ENCODE measurements around the gene LINGO3.

The LINGO3 gene

GRCh38 chr19:2339644-2340310 lies 31.8 kb upstream of the LINGO3 start:
- DNase-seq (ENCODE audit: low read depth) = no peak

DNA sequence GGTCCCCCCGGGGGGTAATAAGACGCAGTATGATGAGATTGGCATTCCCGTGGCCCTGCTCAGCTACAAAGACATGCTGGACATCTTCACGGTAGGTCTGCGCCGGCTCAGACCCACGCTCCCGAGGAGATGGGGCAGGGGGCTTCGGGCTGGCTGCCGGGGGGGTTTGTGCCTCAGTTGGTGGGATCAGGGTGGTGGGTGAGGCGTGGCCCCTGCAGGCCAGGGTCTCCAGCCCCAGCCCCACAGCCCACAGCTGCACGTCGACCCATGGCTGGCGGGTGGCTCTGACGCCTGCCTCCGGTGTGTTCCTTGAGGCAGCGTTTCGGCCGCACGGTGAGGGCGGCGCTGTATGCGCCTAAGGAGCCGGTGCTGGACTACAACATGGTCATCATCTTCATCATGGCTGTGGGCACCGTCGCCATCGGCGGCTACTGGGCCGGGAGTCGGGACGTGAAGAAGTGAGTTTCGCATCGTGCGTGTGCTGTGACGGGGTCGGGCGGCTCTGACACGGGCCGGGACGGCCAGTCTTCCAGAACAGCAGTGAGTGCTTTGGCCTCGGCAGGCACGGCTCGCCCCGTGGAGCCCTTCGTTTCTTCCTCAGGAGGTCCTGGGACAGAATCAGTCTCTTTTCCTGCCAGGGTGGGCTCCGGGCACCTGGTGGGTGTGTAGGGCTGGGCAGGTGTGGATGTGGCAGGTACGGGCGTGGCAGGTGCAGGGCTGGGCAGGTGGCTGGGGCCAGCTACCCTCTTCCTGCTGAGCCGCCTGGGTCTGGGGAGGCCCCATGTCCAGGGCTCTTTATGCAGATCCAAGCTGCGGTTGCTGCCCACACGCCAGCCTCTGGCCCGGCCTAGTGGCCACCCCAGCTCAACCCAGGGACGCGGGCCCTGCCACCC lies 31.0 kb upstream of the LINGO3 start:
- no peak for DNase-seq (ENCODE audit: low read depth)

DNA sequence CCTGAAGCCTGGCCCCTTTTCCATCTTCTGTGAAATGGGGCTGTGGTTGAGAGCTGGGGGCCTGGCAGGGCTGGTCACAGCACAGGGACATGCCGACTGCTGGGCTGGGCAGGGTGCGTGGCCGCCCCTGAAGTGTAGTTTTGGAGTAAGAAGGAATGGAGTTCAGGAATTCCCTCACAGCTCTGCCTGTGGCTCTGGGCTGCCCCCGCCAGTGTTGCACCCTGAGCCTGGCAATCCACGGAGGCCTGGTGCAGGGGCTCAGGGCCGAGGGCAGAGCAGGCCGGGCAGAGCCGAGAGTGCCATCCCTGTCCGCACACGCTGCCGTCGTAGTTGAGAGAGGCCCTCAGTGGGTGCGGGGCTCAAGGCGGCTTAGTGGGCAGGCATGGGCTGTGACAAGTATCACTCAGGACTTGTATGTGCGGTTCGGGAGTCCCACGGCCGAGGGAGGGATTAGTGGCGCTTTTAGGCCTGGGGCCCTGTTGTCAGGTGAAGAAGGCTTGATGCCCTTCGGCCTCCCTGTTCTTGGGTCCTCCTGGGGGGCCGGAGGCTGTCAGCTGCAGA lies 30.2 kb upstream of the LINGO3 start:
- no peak for DNase-seq (ENCODE audit: low read depth)

- no peak for DNase-seq (ENCODE audit: low read depth)
Measured at GRCh38 chr19:2337329-2337707, 29.4 kb upstream of the LINGO3 start.

GRCh38 chr19:2336528-2337328 lies 28.8 kb upstream of the LINGO3 start:
- no peak for DNase-seq (ENCODE audit: low read depth)

- no peak for DNase-seq (ENCODE audit: low read depth)
Measured at GRCh38 chr19:2335848-2336247, 27.9 kb upstream of the LINGO3 start.

GRCh38 chr19:2334986-2335846 lies 27.3 kb upstream of the LINGO3 start:
- no peak for DNase-seq (ENCODE audit: low read depth)

GRCh38 chr19:2334426-2334825 lies 26.5 kb upstream of the LINGO3 start:
- no peak for DNase-seq (ENCODE audit: low read depth)

- no peak for DNase-seq (ENCODE audit: low read depth)
Measured at GRCh38 chr19:2333807-2334211, 25.9 kb upstream of the LINGO3 start.

GRCh38 chr19:2333027-2333806 lies 25.3 kb upstream of the LINGO3 start:
- no peak for DNase-seq (ENCODE audit: low read depth)

- DNase-seq (ENCODE audit: low read depth) = no peak
Measured at GRCh38 chr19:2332341-2333026, 24.5 kb upstream of the LINGO3 start.

DNA sequence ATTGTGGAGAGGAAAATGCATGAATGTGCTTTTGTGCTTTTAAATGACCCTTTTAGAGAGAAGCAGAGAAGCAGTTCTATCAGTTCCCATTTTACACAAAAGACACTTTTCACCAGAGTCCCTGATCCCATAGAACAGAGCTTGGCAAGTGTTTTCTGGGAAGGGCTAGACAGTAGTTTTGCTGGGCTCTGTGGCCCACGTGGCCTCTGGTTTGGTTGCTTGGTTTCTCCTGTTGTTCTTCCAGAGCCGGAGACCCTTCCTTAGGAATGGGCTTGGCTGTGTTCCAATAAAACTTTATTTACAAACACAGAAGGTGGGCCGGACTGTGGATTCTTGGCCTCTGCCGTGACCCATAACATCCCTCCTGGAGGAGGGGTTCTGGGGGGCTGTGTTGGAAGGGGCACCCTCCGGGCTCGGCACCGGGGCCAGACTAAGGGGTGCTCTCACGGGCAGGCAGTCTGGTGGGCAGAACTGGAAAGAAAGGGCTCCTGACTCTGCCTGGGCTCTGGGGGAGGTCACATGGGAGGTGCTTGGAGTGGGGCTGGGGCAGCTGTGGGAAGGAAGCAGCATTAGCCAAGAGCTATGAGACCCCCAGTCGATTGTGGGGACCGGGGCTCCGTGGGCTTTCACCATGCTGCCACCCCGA lies 23.8 kb upstream of the LINGO3 start:
- no peak for DNase-seq (ENCODE audit: low read depth)

DNA sequence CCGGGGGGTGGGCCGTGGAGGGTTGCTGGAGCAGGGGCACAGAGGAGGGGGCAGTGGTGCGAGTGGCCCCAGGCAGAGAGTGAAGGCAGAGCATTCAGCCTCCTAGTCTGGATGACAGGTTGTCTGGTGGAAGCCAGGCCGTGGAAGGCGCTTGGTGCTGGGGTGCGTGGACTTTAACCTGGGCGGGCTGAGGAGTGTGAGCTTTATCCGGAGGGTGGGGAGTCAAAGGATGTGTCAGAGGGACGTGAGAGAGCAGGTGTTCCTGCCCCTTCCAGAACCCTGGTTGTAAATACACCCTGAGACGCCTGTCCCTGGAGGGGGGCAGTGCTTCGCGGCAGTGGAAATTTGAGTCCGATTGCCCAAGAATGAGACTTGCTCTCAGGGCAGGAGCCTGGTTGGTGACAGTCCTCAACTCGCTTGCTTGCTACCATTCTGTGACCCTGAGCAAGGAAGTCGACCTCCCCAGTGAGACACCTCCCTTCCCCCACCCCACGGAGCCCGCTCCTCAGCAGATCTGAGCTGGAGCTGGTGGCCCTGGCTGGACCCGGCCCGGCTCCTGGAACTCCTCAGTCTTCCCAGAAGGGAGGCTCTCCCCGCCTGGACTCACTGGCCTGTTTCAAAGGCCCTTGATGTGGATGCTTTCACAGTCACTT lies 22.8 kb upstream of the LINGO3 start:
- no peak for DNase-seq (ENCODE audit: low read depth)

- DNase-seq (ENCODE audit: low read depth) = no peak
Measured at GRCh38 chr19:2330255-2330631, 22.3 kb upstream of the LINGO3 start.

GRCh38 chr19:2329501-2329916 lies 21.6 kb upstream of the LINGO3 start:
- DNase-seq (ENCODE audit: low read depth) = no peak

DNA sequence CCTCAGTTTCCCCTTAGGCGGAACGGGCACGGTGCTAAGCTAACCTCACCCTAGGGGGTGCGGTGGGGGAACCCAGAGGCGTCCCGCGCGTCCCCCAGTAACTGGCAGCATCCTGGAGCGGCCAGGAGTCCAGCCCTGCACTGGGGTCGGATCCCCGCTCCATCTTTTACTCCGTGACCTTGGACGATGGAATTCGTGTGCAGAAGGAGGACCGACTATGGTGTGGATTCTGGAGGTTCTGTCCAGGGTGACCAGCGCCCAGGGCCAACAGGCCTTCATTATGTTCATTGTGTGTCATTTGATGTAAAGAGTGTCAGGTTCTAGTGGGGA lies 21.2 kb upstream of the LINGO3 start:
- no peak for DNase-seq (ENCODE audit: low read depth)

GRCh38 chr19:2328401-2329148 lies 20.6 kb upstream of the LINGO3 start, which contains the start of the genes LSM7 and SPPL2B:
LSM7 (minus strand) TSS chr19:2328586; CDS start chr19:2328566, 20 bp downstream.
SPPL2B (plus strand) TSS chr19:2328684; CDS start chr19:2328710, 26 bp downstream.
- peak; percentile 90 for DNase-seq (ENCODE audit: low read depth)

- peak; percentile 62 for DNase-seq (ENCODE audit: low read depth)
Measured at GRCh38 chr19:2327773-2328400, 19.9 kb upstream of the LINGO3 start.

All from activated T-cell treated with anti-CD3 and anti-CD28 coated beads for 24 hours (primary cell).